Thyroid gland (tissue), 4 donors: Measurements from ENCODE around the gene SH3BGR.

Source experiments
- CTCF ChIP-seq, 6 experiments: fragments of 200-600 bp in 3 of 6; fragments of 450-650 bp in 3 of 6; sonication (generic) in 3 of 6; IDR thresholded peaks; one replicate each; pipeline ENCODE4 v1.5.1; 2016 to 2019; ENCODE audit warnings: antibody characterized with exemption in 6 of 6, mild to moderate bottlenecking in 2 of 6, inconsistent platforms in 1 of 6, moderate library complexity in 1 of 6
- POLR2A ChIP-seq, 2 donors: fragments of 450-650 bp; IDR thresholded peaks; one replicate each; pipeline ENCODE4 v1.6.1; 2017; ENCODE audit warnings: antibody characterized with exemption in 2 of 2, mild to moderate bottlenecking in 2 of 2, moderate library complexity in 1 of 2

- TF ChIP-seq CTCF (IDR thresholded peaks at IDR 0.05) = no peak
- TF ChIP-seq POLR2A (IDR thresholded peaks at IDR 0.05) = no peak
Measured at GRCh38 chr21:39533545-39534380, 82.0 kb downstream of the SH3BGR start.
